NCI-H1436 (cell line): ENCODE data around the gene AFF2.

Experiments
- DNase-seq: peaks from one replicate; lab custom pipeline; 2025; lab: John Stamatoyannopoulos, UW

The AFF2 gene

DNA sequence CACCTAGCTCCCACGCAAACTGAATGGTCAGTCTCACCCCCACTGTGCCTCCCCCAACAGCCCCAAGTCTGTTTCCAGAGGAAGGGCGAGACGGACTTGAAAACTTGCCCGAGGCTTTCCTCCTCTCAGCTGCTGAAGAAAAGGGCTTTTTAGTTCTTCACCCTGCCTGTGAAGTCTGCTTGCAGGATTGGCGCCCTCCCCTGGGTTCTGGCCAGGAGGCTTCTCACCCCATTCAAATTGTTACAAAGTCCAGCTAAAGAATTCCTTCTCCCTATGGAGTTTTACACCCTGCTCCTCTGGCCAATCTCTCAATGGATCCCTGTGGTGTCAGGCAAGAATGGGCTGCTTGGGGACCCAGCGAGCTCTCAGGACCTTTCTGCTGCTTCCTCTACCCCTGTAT, 241.0 kb downstream of the AFF2 start:
- no peak for DNase-seq

DNA sequence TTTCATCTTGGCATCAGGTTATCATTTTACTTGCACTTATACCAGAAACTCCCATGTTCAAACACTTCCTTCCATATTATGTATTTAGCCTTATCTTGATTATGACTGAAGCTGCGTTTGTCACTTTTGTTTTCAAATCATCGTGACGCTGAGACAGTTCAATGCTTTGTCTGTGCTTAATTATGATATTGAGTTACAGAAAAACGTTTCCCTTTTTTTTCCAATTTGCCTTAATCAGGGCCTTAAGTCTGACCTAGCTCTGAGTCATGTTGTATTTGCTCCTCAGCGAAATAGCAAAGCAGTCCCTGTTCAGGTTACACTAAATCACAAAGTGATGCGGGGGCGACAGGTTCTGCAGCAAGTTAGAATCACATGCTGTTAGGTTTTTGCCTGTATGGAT, 254.7 kb downstream of the AFF2 start:
- DNase-seq, result peak; percentile 79

DNA sequence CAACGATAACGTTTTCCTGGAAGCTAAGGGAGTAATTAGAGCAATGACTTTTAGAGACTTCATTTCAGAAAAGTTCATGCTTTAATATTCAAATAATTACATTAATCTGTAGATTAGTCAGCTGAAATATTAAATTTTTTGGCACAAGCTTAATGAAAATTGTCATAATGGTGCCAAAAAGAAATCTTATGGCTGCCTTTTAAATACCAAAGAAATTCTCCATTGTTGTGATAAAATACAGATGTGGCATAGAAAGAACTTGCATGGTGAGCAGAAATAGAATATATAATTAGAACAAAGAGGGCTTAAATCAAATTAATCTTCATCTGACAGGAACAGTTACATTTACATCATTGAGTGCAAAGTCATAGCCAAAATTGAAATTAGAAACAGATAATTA, 263.5 kb downstream of the AFF2 start:
- DNase-seq, result no peak

DNA sequence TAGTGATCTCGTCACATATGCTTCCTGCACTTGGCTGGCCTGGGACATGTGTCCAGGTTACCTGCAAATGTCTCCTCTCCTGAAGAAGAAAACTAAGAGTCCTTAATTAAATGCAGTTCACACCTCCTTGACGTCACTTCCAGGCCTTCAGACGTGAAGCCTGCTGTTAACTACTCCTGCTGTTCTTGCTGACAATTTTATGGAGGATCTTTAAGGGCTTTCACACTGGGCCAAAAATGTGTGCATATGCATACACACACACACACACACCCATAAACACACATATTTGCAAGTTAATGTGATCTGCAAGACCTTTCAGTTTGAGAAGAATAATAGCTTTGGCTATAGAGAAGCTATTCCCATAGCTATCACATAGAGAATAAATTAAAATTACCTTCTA, 267.9 kb downstream of the AFF2 start:
- DNase-seq, result no peak

DNA sequence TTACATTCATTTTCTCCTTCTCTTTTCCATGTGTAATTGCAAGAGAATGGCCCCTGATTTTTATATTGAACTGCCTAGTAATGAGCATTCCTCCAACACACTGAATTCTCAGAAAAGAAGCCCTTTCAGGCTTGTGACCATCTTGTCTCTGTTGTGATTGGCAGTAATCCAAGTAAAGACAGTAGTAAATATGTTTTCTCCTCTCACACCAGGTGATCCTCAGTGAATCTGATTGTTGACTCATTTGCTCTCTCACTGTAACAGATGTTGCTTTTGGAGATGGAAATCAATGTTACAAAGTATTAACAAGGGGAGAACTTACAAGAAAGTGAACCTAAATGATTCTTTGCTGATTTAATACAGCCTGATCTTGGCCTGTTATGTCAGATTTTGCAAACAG, 271.0 kb downstream of the AFF2 start:
- DNase-seq, result peak; percentile 7

DNA sequence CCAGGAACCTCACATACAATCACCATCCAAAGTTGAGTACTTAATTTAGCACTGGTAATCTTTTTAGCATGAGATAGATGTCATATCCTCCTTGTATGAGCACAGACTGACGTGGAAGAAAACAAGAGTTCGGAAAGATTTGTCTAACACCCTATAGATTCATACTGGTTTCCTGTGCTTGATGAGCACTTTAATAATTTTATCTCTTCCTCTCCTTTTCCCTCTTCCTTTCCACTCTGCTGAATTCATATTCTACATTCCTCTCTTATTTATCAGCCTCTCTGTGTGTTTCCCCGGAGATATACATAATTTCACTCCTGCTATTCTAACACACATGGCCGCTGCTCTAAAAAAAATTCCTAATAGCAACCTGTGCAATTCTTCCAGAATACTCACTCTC, 273.9 kb downstream of the AFF2 start:
- no peak for DNase-seq

DNA sequence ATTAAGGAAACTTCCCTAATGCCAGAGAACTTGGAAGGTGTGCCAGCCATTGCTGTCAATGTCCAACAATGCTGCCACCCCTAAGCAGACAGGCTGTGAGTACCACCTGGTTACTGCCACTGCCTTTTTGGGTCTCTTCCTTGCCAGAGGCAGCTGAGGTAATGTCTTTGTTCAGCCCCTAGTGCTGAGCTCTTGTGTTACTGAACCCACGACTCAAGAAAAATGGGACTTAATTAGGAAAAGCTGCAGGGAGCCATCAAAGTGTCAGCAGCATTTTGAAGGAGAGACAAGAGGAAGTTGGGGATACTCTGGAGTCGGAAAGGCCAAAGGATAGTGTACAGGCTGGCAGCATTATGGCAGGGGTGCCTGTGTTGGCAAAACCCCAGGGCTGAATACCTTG, 283.7 kb downstream of the AFF2 start:
- DNase-seq, result no peak

DNA sequence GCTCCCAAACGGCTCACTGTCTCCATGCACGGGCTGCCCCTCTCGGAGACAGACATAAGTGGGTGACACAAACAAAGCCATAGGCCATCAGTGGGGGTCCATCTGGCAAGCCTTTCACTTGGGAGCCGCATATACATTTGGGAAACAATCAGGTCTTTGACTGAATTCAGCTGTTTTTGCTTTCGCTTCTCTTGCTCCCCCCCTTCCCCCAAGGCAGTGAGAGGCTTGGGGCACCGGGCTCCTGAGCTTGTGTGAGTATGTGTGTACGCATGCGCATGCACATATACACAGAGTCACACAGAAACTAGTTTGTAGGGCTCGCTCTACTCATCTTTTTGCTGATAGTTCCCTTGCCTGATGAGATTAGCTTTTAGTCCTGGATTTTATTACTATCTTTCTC, 284.4 kb downstream of the AFF2 start:
- DNase-seq, result peak; percentile 92

DNA sequence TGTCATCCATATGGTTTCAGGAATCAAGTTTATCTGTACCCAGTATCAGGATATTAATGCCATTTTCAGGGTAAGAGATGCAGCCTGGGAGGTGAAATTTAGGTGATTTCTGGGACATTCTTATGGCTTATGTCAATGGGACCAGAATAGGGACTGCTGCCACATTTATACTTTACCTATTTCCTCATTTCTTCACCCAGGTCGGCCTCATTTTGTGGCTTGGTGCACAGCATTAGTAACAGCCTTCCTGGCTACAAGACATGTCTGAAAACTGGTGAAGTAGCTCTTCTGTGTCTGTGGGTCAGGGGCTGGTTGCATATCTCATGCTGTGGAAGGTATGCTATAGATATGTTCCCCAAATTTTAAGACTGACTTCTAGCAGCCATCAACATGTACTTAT, 284.8 kb downstream of the AFF2 start:
- no peak for DNase-seq

DNA sequence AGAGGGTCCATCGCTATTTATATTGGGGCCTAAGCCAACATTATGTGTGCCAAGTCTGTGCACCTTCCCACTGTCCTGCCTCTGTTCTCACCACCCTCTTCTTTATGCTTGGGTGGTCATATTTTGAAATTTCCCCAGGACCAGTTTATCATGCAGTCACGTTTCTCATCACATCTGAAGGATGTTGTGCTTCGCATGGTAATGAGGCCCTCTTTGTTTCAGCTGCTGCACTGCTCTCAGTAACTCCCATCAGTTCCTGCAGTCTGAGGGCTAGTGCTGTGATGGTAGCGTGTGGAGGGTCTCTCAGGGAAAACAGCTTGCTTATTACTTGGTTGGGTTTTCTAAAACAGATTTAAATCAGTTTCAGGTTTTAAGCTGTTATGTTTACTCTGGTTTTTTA, 288.0 kb downstream of the AFF2 start:
- DNase-seq, result no peak

DNA sequence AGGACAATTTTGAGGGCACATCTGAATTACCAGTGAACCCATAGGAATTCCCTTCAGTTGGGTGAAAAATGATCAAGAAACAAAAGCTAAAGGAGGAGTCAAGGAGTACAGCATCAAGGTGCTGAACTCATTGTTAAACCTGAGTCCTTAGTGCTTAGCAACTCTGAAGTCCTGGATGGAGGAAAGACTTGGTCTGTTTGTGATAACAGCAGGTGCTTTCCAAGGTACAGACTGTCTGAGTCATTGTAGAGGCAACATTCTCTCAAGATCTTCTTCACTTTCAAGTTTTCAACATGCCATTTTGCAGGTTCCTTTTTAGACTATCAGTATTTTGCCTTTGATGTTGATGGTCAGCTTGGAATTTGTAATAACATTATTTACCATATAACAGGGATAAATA, 293.9 kb downstream of the AFF2 start:
- DNase-seq, result no peak

DNA sequence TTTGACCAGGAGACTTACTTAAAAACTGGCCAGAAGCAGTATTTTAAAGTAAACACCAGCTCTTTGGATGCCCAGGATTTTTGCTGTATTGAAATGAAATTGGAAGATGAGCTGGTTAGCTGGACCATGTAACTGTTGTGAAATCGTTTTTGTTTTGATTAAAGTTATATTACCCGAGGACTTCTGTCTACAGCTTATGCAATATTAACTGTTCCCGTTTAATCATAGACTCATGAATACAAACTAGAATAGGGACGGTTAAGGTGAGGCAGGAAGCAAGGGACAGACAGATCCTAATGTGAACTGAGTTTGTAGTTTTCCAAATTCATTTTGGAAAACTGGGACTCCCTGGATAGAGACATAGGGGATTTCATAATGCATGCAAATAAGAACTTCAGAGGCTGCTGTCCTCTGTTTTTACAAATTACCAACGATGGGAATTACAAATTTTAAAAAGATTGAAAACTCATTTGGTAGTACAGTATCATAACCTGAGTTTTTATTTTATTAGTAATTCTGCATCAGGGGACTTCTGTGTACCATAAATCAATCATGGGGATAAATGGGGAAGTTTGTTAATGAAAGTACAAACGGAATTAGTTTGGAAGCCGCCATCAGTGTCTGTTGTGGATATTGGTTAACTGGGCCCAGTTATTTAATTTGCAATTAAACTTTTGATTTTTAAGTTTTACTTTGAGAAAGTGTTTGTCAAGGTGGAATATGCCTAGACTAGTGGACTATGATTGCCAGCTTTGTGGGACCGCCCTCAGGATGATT, 304.4 kb downstream of the AFF2 start:
- no peak for DNase-seq

DNA sequence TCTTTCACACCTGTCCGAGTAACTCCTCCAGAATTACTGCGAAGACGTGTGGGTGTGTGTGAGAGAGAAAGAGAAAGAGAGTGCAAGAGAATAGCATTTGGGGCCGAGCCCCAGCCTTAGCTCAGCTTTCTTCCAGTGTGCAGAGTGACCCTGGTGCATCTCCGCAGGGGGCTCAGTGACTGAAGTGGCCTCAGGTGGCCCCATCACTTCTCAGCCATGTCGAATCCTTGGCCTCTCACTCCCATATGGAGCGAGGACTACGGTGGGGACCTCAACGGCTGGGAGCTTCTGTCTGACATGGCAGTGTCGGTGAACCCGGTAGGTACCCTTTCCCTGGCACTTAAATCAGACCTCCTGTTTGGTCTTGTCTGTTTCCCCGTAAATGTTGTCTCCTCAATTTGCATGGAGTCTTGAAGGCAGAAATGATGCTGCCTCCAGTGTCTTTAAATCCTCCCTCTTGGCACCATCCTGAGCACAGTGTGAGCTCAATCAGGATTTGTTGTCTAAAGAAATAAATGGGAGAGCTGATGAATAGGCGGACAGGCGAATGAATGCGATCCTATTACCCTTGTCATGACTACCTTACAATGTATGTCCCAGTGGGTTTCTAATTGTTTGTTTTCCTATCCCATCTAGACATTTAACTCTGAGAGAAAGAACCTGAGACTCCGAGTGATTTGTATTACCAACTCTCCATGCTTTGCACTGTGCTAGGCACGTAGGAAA, 305.9 kb downstream of the AFF2 start:
- DNase-seq, result peak; percentile 69

DNA sequence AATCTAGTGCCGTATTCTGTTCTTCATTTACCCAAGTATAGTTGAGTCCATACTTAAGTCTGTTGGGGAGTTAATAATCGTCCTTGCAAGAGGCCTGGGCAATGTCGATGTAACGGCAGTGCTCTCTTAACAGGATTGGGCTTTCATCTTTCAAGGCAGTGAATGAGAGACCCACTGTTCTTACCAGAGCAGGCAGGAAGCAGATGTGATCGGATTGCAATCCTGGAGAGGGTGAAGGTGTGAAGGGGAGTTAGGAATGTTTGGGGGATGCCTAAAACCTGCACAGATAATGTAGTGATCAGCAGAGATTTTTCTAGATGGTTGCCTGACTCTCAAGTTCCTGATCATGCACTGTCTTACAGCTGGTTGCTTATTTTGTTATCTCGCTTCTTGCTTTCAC, 308.4 kb downstream of the AFF2 start:
- no peak for DNase-seq

DNA sequence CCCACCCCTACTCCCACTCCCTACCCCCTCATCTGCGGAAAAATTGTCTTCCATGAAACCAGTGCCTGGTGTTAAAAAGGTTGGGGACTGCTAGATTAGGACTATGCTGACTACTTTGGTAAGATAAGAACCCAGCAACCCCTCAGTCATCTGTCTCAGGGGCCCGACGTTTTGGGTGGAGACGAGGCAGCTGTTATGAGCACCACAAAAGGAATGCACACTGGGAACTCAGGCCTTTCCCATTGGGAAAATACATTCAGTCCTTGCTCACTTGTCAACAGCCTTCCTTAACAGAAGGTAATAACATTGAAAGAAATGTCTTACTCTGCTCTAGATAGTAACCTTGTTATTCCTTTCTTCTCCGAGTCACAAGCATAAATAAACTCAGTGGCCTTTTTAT, 310.8 kb downstream of the AFF2 start:
- DNase-seq, result no peak

DNA sequence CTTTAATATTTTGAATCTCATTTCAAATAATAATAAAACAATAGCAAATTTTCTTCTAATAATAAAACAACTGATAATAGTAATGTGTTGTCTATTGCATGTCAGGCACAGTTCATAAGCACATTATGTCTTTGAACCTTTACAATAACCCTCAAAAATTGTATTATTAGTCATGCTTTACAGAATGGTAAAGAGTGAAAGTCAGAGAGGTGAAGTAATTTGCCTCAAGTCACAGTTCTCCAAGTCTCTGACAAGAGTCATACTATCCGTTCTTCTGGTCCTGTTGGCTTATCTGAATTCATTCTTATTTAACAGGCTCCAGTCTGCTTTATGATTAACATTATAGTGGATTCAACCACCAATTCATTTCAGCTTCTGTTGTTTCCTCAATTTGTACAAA, 313.0 kb downstream of the AFF2 start:
- no peak for DNase-seq

DNA sequence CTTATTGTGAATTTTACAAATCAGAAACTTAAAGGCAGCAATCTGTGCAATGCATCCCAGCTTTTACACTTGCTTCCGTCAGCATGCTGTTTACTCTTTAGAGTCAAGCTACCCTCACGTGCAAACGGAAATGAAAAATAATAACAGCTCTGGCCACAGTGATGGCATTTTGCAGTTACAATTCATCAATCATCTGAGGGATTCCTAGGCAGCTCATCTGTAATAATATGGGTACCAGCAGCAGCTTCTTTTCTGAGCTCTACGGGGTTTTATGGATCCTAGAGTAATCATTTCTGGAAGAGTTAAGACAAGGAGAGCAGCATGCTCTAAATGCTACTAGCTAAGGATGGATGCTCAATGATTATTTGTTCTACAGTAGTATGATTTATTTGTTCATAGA, 313.6 kb downstream of the AFF2 start:
- no peak for DNase-seq

DNA sequence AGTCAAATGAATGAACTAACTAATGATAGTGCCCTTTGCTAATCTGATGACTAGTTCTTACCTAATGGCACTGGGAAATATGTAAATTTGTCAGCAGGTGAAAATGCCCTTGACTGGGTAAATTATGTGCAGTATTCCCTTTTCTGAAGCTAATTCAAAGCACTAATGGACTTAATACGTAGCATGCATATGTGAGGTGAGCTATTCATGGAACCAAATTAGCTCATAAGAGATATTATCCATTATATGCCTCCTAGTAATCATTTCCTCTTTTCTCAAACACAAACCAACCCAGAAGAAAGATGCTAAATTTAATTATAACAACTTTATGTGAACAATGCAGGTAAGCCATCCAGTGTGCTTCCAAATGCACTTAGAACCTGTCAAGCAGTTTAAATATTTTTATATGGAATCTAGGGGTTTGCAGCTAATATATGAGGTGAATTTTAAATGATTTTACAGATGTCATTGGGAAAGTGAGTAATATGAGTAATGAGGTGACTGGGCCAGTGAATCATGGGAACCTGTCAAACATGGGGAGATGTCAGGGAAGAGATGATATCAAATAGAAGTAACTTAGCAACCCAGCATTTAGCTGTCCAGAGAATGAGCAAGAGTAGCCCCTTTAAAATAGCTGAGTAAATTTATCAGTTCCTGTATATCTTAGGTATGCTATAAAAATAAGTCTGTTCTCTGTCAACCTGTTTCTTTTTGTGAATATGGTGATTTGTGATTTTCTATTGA, 315.0 kb downstream of the AFF2 start:
- peak; percentile 24 for DNase-seq

DNA sequence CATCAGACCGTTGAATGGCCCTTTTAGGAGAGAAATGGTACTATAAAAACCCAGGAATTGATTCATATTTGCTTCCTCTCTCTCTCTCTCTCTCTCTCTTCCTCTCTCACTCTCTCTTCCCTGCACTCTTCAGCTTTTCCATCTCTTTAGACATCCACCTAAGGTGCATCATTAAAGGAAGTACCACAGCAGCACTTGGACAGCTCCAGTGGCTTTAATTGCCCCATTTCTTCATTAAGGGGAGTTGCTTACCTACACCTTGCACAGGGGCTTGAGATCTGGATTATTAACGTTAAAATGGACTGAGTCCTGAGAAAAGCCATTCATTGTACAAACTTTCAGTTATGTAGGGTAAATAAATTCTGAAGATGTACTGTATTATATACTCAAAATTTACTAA, 323.6 kb downstream of the AFF2 start:
- DNase-seq, result no peak

DNA sequence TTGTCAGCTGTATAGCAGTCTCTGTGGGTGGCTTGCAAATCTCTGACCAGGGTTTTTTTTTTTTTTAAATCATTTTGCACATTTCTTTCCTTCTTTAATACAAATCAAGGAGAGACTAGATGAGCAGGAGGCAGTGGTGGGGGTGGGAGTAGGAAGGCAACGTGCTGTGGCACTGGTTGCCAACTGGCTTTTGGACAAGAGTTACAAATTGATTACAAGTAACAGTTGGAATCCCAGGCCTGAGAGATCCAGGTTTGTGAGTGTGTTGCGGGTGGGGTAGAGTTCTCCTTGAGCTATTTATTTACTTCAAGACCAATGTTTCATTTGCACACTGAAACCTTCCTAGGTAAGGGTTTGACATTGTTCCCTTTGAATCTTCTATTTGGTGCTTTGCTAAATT, 325.3 kb downstream of the AFF2 start:
- DNase-seq, result no peak

DNA sequence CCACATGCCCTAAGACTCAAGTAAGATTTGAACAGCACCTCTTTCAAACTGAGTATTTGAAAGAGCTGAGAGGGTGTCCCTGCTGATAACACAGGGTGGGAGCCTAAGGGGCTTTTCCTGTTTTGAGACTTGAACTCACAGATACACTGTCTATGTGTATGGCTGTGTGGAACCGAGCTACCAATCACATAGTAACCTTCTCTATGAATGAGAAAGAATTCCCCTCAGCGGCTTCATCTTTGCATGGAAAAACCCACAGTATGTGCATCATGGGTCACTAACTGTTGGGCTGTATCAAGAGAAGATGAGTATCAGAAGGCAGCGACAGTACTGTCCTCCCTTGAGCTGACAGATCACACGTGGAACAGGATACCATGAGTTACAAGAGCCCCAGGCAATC, 336.3 kb downstream of the AFF2 start:
- no peak for DNase-seq

DNA sequence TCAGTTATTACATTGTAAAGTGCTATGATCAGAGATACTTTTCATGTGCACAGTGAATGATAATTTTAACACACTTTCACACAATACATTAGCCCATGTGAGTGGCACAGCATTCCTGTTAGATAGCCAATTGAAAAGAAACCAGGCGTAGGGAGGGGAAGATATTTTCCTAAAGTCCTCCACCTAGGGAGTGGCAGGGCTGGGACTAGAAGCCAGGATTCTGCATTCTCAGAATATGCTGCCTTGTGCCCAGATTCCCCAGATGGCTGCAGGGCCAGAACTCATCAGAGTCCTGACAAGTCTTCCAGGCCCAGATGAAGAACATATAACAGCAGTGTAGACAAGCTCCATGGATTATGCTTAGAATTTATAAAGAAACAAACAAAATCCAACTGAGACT, 350.2 kb downstream of the AFF2 start:
- DNase-seq, result no peak

DNA sequence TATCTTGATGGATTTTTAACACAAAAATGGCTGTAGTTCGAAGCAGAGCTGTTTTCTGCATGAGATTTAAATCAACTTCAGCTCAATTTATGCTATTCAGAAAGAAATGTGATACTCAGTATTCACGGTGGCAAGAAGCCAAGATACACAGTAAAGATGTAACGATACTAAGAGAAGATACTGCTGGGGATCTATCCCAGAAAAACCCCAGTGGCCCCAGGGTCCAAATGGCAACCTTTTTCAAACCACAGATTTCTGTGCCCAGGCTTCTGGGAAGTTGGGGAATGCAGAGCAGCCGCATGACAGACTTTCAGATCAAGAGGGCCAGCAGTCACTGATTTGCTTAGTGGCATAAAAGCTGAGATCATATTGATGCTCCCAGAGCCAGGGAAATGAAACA, 353.9 kb downstream of the AFF2 start:
- peak; percentile 44 for DNase-seq
